Superior temporal gyrus (tissue), 1 donor: ENCODE data around the gene CTRL.
"Not testable (repeated sequence)": the region's sequence is repeated elsewhere in the genome, so short reads cannot be mapped to it uniquely, and the experiment has no call there.

Experiments used
- DNase-seq: peaks from one replicate; pipeline ENCODE4 v3.0.0-alpha.2; 2016; ENCODE audit errors: extremely low spot score

The CTRL gene

GRCh38 chr16:67931712-67932461 lies at the start of gene CTRL:
Gene CTRL, minus strand, starts transcription at chr16:67931862. Its CDS starts 10 bp downstream, at chr16:67931852.
- no peak for DNase-seq

- DNase-seq: no peak
Observed at GRCh38 chr16:67979955-67980678, 48.5 kb upstream of the CTRL start, which contains the start of gene DPEP3. Gene DPEP3, minus strand, starts transcription at chr16:67980499. Its CDS starts 119 bp downstream, at chr16:67980380.

- DNase-seq: no peak
Observed at GRCh38 chr16:67977469-67978227, 46.0 kb upstream of the CTRL start.

- DNase-seq: no peak
Observed at GRCh38 chr16:67977005-67977404, 45.3 kb upstream of the CTRL start.

GRCh38 chr16:67976205-67976604 lies 44.5 kb upstream of the CTRL start:
- no peak for DNase-seq

- DNase-seq: no peak
Observed at GRCh38 chr16:67975321-67976105, 43.9 kb upstream of the CTRL start.

- DNase-seq: not testable (repeated sequence)
Observed at GRCh38 chr16:67972285-67972684, 40.6 kb upstream of the CTRL start.

GRCh38 chr16:67971111-67971510 lies 39.4 kb upstream of the CTRL start:
- DNase-seq: no peak

GRCh38 chr16:67969254-67970039 lies 37.8 kb upstream of the CTRL start:
- DNase-seq: no peak

- DNase-seq: no peak
Observed at GRCh38 chr16:67968400-67969253, 37.0 kb upstream of the CTRL start, which contains the start of gene SLC12A4. Gene SLC12A4, minus strand, starts transcription at chr16:67968637. Its CDS starts 84 bp downstream, at chr16:67968553.

- no peak for DNase-seq
Observed at GRCh38 chr16:67967958-67968399, 36.3 kb upstream of the CTRL start.

- DNase-seq: no peak
Observed at GRCh38 chr16:67967183-67967957, 35.7 kb upstream of the CTRL start.

- DNase-seq: no peak
Observed at GRCh38 chr16:67966549-67967182, 35.0 kb upstream of the CTRL start.

GRCh38 chr16:67965668-67966548 lies 34.2 kb upstream of the CTRL start:
- no peak for DNase-seq

- DNase-seq: no peak
Observed at GRCh38 chr16:67964477-67965131, 32.9 kb upstream of the CTRL start.

- no peak for DNase-seq
Observed at GRCh38 chr16:67963662-67964321, 32.1 kb upstream of the CTRL start.
